ENCODE measurements around the gene IMPDH2.

IMPDH2 gene

GRCh38 chr3:49015072-49015471 is 14.1 kb downstream of the IMPDH2 start:
- H3K27me3 ChIP-seq (ENCODE audit: insufficient read depth, poor library complexity, severe bottlenecking), result no peaks in the 10 kb centered on the region
- H3K4me3 ChIP-seq (replicated peaks; ENCODE audit: insufficient read depth, low read length), result no peak overlapping the region
- H3K27ac ChIP-seq (replicated peaks), result no peak overlapping the region
- DNase-seq (ENCODE audit: low read depth in 1 of 2, low spot score in 1 of 2), result no peak
- TF ChIP-seq REST (IDR thresholded peaks at IDR 0.05; ENCODE audit: insufficient replicate concordance, low read depth) (no peak), POLR2AphosphoS5 (IDR thresholded peaks at IDR 0.05; ENCODE audit: low read depth) (0 out of 2 replicates have a peak, but pooled peaks have one; percentile 27), SPI1 (IDR thresholded peaks at IDR 0.05; ENCODE audit: borderline replicate concordance, low read depth) (no peak), GABPA (IDR thresholded peaks at IDR 0.05; ENCODE audit: low read depth) (no peak), CTCF (IDR thresholded peaks at IDR 0.05; ENCODE audit: insufficient read depth, low read length) (no peak)

- Histone ChIP-seq H3K27ac (replicated peaks) (no peak overlapping the region), H3K27me3 (ENCODE audit: insufficient read depth, poor library complexity, severe bottlenecking) (no peaks in the 10 kb centered on the region), H3K4me3 (replicated peaks; ENCODE audit: insufficient read depth, low read length) (no peak overlapping the region)
- TF ChIP-seq CTCF (IDR thresholded peaks at IDR 0.05; ENCODE audit: insufficient read depth, low read length), result peak; percentile 79
- no peak for TF ChIP-seq SPI1 (IDR thresholded peaks at IDR 0.05; ENCODE audit: borderline replicate concordance, low read depth)
- DNase-seq (ENCODE audit: low read depth in 1 of 2, low spot score in 1 of 2), result peak in 1 of 2 experiments; percentile 65
Observed at GRCh38 chr3:49013738-49014660, 15.2 kb downstream of the IMPDH2 start.

GRCh38 chr3:49013113-49013737 is 16.0 kb downstream of the IMPDH2 start:
- Histone ChIP-seq H3K27ac (replicated peaks) (no peak overlapping the region), H3K4me3 (replicated peaks; ENCODE audit: insufficient read depth, low read length) (no peak overlapping the region), H3K27me3 (ENCODE audit: insufficient read depth, poor library complexity, severe bottlenecking) (no peaks in the 10 kb centered on the region)
- DNase-seq (ENCODE audit: low read depth in 1 of 2, low spot score in 1 of 2), result no peak
- TF ChIP-seq SPI1 (IDR thresholded peaks at IDR 0.05; ENCODE audit: borderline replicate concordance, low read depth) (no peak), CTCF (IDR thresholded peaks at IDR 0.05; ENCODE audit: insufficient read depth, low read length) (no peak), REST (IDR thresholded peaks at IDR 0.05; ENCODE audit: insufficient replicate concordance, low read depth) (no peak)

Data from HL-60 (cell line).